Uterus (tissue), 4 donors: ENCODE data around the gene CCDC186. TPM values are rescaled to one million over a fixed set of nuclear protein-coding genes. Genes with fewer than 3 reads are reported as not detected.
"Not testable (repeated sequence)": the region's sequence is repeated elsewhere in the genome, so short reads cannot be mapped to it uniquely, and the experiment has no call there.

ENCODE experiments used
- DNase-seq, 2 donors: peaks; one replicate each; pipeline ENCODE4 v3.0.0-alpha.2; 2019 to 2020
- H3K27ac ChIP-seq, 2 donors: fragments of 200-600 bp; sonication (generic); 1 replicate in 1 of 2; 2 replicates in 1 of 2; pipeline ENCODE4 v1.5.1; 2016 to 2018
- H3K27me3 ChIP-seq, 2 donors: fragments of 200-600 bp; sonication (generic); one replicate each; pipeline ENCODE4 v1.5.1; 2018 to 2019; ENCODE audit warnings: control low read depth in 1 of 2
- H3K36me3 ChIP-seq, 2 donors: fragments of 200-600 bp; sonication (generic); one replicate each; pipeline ENCODE4 v1.5.1; 2019; ENCODE audit warnings: control low read depth in 1 of 2
- H3K4me1 ChIP-seq, 2 donors: fragments of 200-600 bp; sonication (generic); one replicate each; pipeline ENCODE4 v1.5.1; 2018 to 2019; ENCODE audit warnings: control low read depth in 1 of 2
- H3K4me3 ChIP-seq, 2 donors: fragments of 200-600 bp; sonication (generic); 1 replicate in 1 of 2; 2 replicates in 1 of 2; pipeline ENCODE4 v1.5.1; 2018 to 2019; ENCODE audit warnings: mild to moderate bottlenecking in 1 of 2
- H3K9me3 ChIP-seq, 2 donors: fragments of 200-600 bp; sonication (generic); one replicate each; pipeline ENCODE4 v1.5.1; 2019; ENCODE audit warnings: control low read depth in 1 of 2
- CTCF ChIP-seq, 4 experiments: fragments of 200-600 bp in 2 of 4; fragments of 450-650 bp in 2 of 4; sonication (generic) in 2 of 4; IDR thresholded peaks; one replicate each; pipeline ENCODE4 v1.5.1; 2016 to 2019; ENCODE audit warnings: antibody characterized with exemption in 4 of 4, mild to moderate bottlenecking in 2 of 4, moderate library complexity in 1 of 4
- POLR2A ChIP-seq, 2 donors: fragments of 450-650 bp; IDR thresholded peaks; one replicate each; pipeline ENCODE4 v1.6.1; 2016; ENCODE audit warnings: antibody characterized with exemption in 2 of 2, mild to moderate bottlenecking in 1 of 2, moderate library complexity in 1 of 2
- intact Hi-C: fragments of 100-400 bp; cut with DNase I; formaldehyde crosslinking; loops from one replicate; pipeline ENCODE4 v1.15.1; 2023; ENCODE audit warnings: low total_unique reads
- total RNA-seq, 4 donors: library from RNA; depleted of rRNA in 3 of 4; stranded (reverse); fragments of >200 nt in 3 of 4; gene quantifications; one replicate each; pipeline versions ENCODE4 v1.1.0 to v1.2.4, GENCODE V29; 2014 to 2023
- donor health status: DM: yes; HTN: yes; CAD: no.

CCDC186 gene
- total RNA-seq, 4 donors from 2014 or later = 7.6 to 52.6 (median 24.9) TPM

GRCh38 chr10:114166043-114166442 lies 8.0 kb downstream of the CCDC186 start:
- no peak overlapping the region for H3K4me3 ChIP-seq
- TF ChIP-seq CTCF (IDR thresholded peaks at IDR 0.05) (no peak), POLR2A (IDR thresholded peaks at IDR 0.05) (no peak)
- DNase-seq = no peak
- no peaks in the 10 kb centered on the region for H3K9me3 ChIP-seq
- intact Hi-C loops = no loop called here
- H3K27ac ChIP-seq = no peak overlapping the region
- no peaks in the 10 kb centered on the region for H3K36me3 ChIP-seq
- no peaks in the 10 kb centered on the region for H3K4me1 ChIP-seq
- no peaks in the 10 kb centered on the region for H3K27me3 ChIP-seq

GRCh38 chr10:114163062-114163461 lies 10.9 kb downstream of the CCDC186 start:
- Histone ChIP-seq H3K27ac (peak overlapping the region in 1 of 2 donors; percentile 31), H3K4me3 (no peak overlapping the region), H3K36me3 (no peaks in the 10 kb centered on the region), H3K9me3 (no peaks in the 10 kb centered on the region), H3K4me1 (no peaks in the 10 kb centered on the region), H3K27me3 (no peaks in the 10 kb centered on the region)
- no peak for DNase-seq
- intact Hi-C loops = no loop called here
- TF ChIP-seq POLR2A (IDR thresholded peaks at IDR 0.05) = no peak
- TF ChIP-seq CTCF (IDR thresholded peaks at IDR 0.05) = no peak

GRCh38 chr10:114157912-114158311 lies 16.1 kb downstream of the CCDC186 start:
- no peak overlapping the region for H3K27ac ChIP-seq
- no peak for TF ChIP-seq CTCF (IDR thresholded peaks at IDR 0.05)
- TF ChIP-seq POLR2A (IDR thresholded peaks at IDR 0.05) = no peak
- no peak for DNase-seq
- no peaks in the 10 kb centered on the region for H3K4me1 ChIP-seq
- H3K9me3 ChIP-seq = no peaks in the 10 kb centered on the region
- no peaks in the 10 kb centered on the region for H3K27me3 ChIP-seq
- no peaks in the 10 kb centered on the region for H3K36me3 ChIP-seq
- intact Hi-C loops = no loop called here
- no peak overlapping the region for H3K4me3 ChIP-seq

- no peaks in the 10 kb centered on the region for H3K27me3 ChIP-seq
- H3K9me3 ChIP-seq = no peaks in the 10 kb centered on the region
- H3K27ac ChIP-seq = no peak overlapping the region
- no peak for DNase-seq
- no peaks in the 10 kb centered on the region for H3K4me1 ChIP-seq
- H3K36me3 ChIP-seq = no peaks in the 10 kb centered on the region
- intact Hi-C loops = no loop called here
- TF ChIP-seq CTCF (IDR thresholded peaks at IDR 0.05) (no peak), POLR2A (IDR thresholded peaks at IDR 0.05) (no peak)
- H3K4me3 ChIP-seq = no peak overlapping the region
Observed at GRCh38 chr10:114151892-114152291, 22.1 kb downstream of the CCDC186 start.

- TF ChIP-seq POLR2A (IDR thresholded peaks at IDR 0.05) (no peak), CTCF (IDR thresholded peaks at IDR 0.05) (no peak)
- H3K36me3 ChIP-seq = no peaks in the 10 kb centered on the region
- no peak for DNase-seq
- no peak overlapping the region for H3K27ac ChIP-seq
- H3K4me3 ChIP-seq = no peak overlapping the region
- H3K27me3 ChIP-seq = no peaks in the 10 kb centered on the region
- H3K4me1 ChIP-seq = no peaks in the 10 kb centered on the region
- intact Hi-C loops = no loop called here
- H3K9me3 ChIP-seq = no peaks in the 10 kb centered on the region
Observed at GRCh38 chr10:114151486-114151885, 22.5 kb downstream of the CCDC186 start.

- H3K4me1 ChIP-seq, intact Hi-C loops, H3K36me3 ChIP-seq, H3K27ac ChIP-seq, H3K4me3 ChIP-seq, H3K27me3 ChIP-seq, DNase-seq, H3K9me3 ChIP-seq: not testable (repeated sequence)
Observed at GRCh38 chr10:114149476-114149875, 24.5 kb downstream of the CCDC186 start.
